Measurements from ENCODE around the gene EIF2AK3. TPM values are rescaled to one million over a fixed set of nuclear protein-coding genes. Genes with fewer than 3 reads are reported as not detected.

Gene EIF2AK3
- total RNA-seq, 2 donors from 2014 or later: 25.1 to 39.1 TPM

GRCh38 chr2:88606371-88607030 lies 20.8 kb downstream of the EIF2AK3 start:
- intact Hi-C loops (cut with DNase I, micrococcal nuclease): no loop called here
- DNase-seq (no peak), ATAC-seq (no peak)

GRCh38 chr2:88603146-88603545 lies 24.1 kb downstream of the EIF2AK3 start:
- ATAC-seq (no peak), DNase-seq (no peak)
- intact Hi-C loops (cut with DNase I, micrococcal nuclease): no loop called here

GRCh38 chr2:88602022-88602421 lies 25.2 kb downstream of the EIF2AK3 start:
- DNase-seq (no peak), ATAC-seq (no peak)
- intact Hi-C loops (cut with DNase I, micrococcal nuclease): no loop called here

DNA sequence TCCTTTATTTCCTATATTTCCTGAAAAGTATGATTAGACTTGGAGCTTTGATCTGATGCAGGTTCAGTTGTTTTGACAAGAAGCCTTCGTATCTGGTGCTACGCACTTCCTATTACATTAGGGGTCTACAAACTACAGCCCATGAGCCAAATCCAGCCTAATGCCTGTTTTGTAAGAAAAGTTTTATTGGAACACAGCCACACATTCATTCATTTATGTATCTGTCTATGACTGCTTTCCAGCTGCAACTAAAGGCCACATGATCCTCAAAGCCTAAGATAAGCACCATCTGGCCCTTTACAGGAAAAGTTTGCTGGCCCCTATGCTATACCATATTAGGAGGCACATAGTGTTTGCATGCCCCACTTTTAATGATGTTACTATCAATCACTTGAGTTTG lies 26.0 kb downstream of the EIF2AK3 start:
- ATAC-seq: no peak
- intact Hi-C loops (cut with DNase I, micrococcal nuclease): no loop called here
- no peak for DNase-seq

GRCh38 chr2:88600038-88600465 lies 27.2 kb downstream of the EIF2AK3 start:
- ATAC-seq (peak; percentile 100), DNase-seq (peak; percentile 22 to 69)
- intact Hi-C loops (cut with DNase I, micrococcal nuclease): no loop called here

DNA sequence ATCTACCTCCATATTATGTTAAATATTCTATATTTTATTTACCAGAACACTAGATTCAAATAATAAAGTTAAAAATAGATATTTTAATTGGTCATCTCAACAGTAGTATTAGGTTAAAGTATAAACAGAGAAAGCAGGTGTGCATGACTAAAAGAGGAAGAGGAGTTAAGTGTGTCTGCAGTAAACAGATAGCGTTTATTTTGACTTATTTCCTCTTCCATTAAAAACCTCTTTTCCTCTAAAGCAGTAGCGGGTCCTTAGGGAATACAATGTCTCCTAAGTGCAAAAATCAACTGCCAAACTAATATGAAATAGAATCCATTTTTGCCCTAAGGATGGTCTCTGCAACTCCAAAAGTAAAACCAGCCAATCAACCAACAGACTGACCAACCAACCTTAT lies 27.7 kb downstream of the EIF2AK3 start:
- DNase-seq: no peak
- no peak for ATAC-seq
- intact Hi-C loops (cut with DNase I, micrococcal nuclease): no loop called here

DNA sequence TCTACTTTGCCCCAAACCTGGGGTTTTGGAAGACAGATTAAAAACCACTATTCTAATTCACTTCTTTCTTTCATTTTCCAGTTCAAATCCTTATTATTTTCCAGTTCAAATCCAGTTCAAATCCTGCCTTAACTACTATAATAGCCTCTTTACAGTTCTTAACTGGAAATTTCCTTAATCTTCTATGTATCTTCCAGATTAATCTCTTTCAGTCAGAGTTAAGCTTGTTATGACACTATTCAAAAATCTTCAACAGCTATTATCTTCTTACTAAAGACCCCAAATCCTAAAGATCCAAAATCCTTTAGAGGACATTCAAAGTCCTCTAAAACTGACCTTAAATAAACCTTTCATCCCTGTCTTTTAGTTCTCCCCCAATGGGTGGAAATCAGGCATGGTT lies 30.1 kb downstream of the EIF2AK3 start:
- DNase-seq: no peak
- intact Hi-C loops (cut with DNase I, micrococcal nuclease): no loop called here
- ATAC-seq: no peak

DNA sequence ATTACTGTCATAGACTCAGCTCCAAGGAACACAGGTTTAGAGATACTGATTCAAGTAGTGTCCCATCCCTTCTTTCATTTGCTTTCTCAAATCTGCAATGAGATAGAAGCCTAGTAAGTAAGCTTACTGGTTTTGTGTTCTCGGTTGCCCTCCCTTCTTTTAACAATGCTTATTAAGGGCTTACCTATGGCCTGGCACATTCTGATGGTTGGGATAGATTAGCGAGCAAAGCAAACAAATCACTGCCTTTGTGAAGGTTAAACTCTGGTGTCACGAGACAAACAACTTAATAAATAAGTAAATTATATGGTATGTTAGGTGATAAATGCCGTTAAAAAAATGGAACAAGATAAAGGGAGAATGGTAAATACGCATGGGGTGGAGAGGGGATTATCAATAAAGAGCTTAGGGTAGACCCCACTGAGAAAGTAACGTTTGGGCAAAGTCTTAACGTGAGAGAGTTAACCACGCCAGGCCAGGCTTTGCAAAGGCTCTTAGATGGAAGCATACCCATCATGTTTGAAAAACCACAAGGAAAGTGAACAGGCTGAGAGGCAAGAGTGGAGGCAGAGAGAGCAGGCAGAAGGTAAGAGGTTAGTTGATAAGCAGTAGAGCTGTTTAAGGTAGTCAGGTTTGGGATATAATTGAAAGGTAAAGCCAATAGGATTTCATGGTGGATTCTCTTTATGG lies 31.0 kb downstream of the EIF2AK3 start:
- no peak for DNase-seq
- intact Hi-C loops (cut with DNase I, micrococcal nuclease): no loop called here

DNA sequence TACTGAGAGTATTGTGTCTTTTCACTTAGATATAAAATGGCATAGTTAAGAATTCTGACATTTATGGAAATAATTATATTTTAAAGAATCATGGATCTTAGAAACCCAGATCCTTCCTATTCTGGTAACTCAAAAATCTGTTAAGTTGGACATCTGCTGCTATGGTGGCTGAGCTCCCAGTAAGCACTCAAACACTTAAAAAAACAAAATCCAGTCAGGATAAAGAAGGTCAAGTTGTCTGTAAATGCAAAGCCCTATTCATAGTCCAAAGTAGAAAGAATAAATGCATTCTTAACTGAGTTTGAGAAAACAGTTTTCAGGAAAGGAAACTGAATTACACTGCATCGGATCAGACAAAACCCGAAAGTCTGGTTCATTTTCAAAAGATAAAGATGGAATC lies 35.6 kb downstream of the EIF2AK3 start:
- ATAC-seq: no peak
- no peak for DNase-seq
- intact Hi-C loops (cut with DNase I, micrococcal nuclease): loop anchor here in 1 of 2 donors (2.0 kb wide), 1 partner anchor 81 kb away; no protein-coding TSS in a partner anchor

More for the DNA sequence above, 31.0 kb downstream of the EIF2AK3 start:
- no peak for ATAC-seq

DNA sequence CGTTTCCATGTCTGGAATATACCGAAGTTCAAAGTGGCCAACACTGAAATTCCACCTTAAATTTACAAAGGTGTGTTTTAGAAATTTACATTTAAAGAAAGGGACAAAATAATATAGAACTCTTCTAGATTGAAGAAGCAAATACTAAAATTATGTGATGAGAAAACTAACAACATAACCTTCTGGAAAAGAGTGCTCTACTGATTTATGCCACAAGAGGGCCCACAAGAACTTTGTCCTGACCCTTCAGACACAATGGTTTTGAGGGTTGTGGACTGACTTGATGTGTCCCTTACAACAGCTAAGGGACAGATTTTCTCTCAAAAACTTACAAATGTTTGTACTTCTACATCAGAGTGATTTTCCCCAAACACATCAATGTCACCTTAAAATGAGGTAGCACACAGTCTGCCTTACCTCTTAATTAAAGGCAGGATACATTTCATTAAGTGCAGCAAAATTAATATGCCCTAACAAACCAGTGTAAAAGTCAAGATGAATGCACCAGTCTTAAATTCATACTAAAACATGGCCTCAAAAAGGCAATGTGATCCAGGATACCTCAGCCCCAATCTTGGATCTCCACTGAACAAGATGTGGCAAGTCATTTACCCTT lies 36.2 kb downstream of the EIF2AK3 start:
- intact Hi-C loops (cut with DNase I, micrococcal nuclease): loop anchor here in 1 of 2 donors (2.0 kb wide), 1 partner anchor 82 kb away; no protein-coding TSS in a partner anchor
- ATAC-seq: peak; percentile 89
- peak in 1 of 2 donors; percentile 19 for DNase-seq

GRCh38 chr2:88585969-88586368 lies 41.3 kb downstream of the EIF2AK3 start:
- DNase-seq (no peak), ATAC-seq (no peak)
- intact Hi-C loops (cut with DNase I, micrococcal nuclease): no loop called here

DNA sequence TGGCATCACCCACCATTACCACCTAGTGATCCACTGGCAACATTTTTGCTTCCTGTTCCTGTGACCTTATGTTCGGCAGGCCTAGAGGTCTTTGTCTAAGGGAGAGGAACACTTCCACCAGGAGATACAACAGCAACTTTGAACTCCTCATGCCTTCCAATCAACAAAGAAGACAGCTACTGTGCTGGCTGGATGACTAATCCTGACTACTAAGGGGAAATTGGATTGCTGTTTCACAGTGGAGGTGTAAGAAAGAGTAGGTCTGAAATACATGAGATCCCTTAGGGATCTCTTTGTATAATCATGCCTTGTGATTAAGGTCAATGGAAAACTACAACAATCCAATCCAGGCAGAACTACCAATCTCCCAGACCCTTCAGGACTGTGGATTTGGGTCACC lies 45.2 kb downstream of the EIF2AK3 start:
- ATAC-seq (no peak), DNase-seq (no peak)
- intact Hi-C loops (cut with DNase I, micrococcal nuclease): no loop called here

DNA sequence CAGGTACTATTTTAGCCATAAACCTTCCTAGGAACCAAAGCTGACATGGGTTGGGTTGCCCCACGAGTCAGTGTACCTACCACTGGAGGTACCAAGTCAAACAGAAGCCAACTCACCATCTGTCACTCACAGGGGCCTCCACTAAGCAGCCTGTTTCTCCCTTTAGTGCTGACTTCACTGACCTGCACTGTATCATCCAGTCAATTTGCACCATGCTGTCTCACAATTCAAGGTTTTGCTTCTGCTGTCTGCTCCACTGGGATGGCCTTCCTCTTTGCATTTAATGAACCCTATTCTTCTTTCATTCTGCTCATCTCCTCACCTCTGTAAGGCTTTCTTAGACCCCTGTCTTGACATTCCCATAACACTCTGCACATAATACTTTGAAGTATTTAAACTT lies 47.2 kb downstream of the EIF2AK3 start:
- no peak for ATAC-seq
- no peak for DNase-seq
- intact Hi-C loops (cut with DNase I, micrococcal nuclease): no loop called here

DNA sequence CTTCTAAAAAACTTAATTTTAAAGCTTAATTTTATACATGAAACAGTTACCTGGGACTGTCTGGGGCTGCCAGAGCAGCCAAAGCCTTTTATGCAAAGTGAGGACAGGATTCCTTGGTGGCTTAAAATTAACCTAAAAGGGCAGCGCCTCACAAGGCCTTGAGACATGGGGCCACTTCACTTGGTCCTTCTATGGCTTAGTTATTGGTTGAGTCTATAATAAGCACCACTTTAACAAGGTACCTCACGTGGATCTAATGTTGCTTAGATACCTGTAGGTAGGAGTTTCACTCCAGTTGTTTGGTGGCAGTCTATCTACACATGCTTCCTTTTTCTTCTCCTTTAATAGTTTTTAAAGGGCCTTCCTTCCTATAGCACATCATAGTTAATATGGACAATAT lies 51.6 kb downstream of the EIF2AK3 start:
- ATAC-seq: no peak

GRCh38 chr2:88575051-88575450 lies 52.2 kb downstream of the EIF2AK3 start:
- intact Hi-C loops (cut with DNase I, micrococcal nuclease): no loop called here
- no peak for ATAC-seq
- no peak for DNase-seq

More for the DNA sequence above, 51.6 kb downstream of the EIF2AK3 start:
- no peak for DNase-seq
- intact Hi-C loops (cut with DNase I, micrococcal nuclease): no loop called here

DNA sequence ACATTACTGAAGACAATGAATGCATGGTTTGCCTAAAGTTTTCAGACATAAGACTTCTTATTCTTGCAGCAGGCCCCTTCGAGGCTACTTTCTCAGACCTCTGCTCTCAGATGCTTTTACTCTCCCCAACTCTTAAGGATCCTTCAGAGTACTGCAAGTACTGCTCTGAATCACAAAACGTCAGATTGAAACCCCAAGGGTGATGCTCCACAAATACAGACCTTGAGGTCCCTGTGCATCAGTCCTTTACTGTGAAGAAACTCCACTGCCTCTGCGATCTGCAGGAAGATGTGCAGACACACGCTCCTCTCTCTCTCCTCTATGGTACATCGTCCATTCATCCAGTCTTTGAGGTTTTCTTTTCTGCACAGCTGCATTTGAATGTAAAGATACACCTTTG lies 52.8 kb downstream of the EIF2AK3 start:
- ATAC-seq (no peak), DNase-seq (no peak)
- intact Hi-C loops (cut with DNase I, micrococcal nuclease): no loop called here

- ATAC-seq (no peak), DNase-seq (no peak)
- intact Hi-C loops (cut with DNase I, micrococcal nuclease): no loop called here
These were observed 59.1 kb downstream of the EIF2AK3 start for GRCh38 chr2:88568179-88568578.

DNA sequence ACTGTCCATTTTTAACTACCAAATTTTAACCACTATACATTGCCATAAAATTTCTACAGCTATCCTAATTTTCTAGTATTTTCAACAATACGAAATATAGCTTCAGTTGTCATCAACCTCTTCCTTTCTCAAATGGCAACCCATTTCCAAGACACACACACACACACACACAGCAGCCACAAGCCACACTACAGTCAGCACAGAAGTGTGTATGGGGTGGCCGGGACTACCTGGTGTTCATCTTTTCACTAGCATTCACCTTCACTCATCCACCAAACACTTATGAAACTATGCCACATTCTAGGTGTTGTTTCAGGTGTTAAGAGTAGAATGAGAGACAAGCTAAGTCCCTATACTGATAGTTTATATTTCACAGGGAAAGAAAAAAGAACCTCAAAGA lies 62.9 kb downstream of the EIF2AK3 start:
- intact Hi-C loops (cut with DNase I, micrococcal nuclease): no loop called here
- DNase-seq (no peak), ATAC-seq (no peak)

GRCh38 chr2:88563129-88563528 lies 64.1 kb downstream of the EIF2AK3 start:
- ATAC-seq (no peak), DNase-seq (no peak)
- intact Hi-C loops (cut with DNase I, micrococcal nuclease): no loop called here
